CD8-positive, alpha-beta memory T cell (primary cell): ENCODE measurements around the gene MAPK1. TPM values are rescaled to one million over a fixed set of nuclear protein-coding genes. Genes with fewer than 3 reads are reported as not detected.
A peak's percentile ranks its signal among the peaks of the same experiment; 100 is the strongest.
"Not testable (repeated sequence)": the region's sequence is repeated elsewhere in the genome, so short reads cannot be mapped to it uniquely, and the experiment has no call there.

ENCODE experiments used
- CTCF ChIA-PET: fragments of 350-600 bp; sonication (Branson Sonifier 250); formaldehyde crosslinking; loops from one replicate; lab custom pipeline; 2021; ENCODE audit warnings: antibody characterized with exemption; lab: Charles Lee
- POLR2A ChIA-PET: fragments of 350-600 bp; sonication (Branson Sonifier 250); formaldehyde crosslinking; loops from one replicate; lab custom pipeline; 2021; ENCODE audit warnings: antibody characterized with exemption; lab: Charles Lee
- DNase-seq, 5 donors: peaks; one replicate each; pipeline versions ENCODE4 v3.0.0 to v3.0.0-alpha.2; 2020 to 2022; ENCODE audit warnings: mixed read lengths in 1 of 5
- H3K27ac ChIP-seq: one replicate; pipeline ENCODE4 v1.7.0; 2013; ENCODE audit warnings: low read depth, mild to moderate bottlenecking, low read length, moderate library complexity
- H3K27me3 ChIP-seq: 2 replicates; pipeline ENCODE4 v1.7.0; 2013; ENCODE audit warnings: low read length, mild to moderate bottlenecking; ENCODE audit not compliant: insufficient read depth, poor library complexity, severe bottlenecking
- H3K36me3 ChIP-seq: 2 replicates; pipeline ENCODE4 v1.7.0; 2013; ENCODE audit warnings: mild to moderate bottlenecking, low read length, moderate library complexity; ENCODE audit not compliant: insufficient read depth
- H3K4me1 ChIP-seq: 2 replicates; pipeline ENCODE4 v1.7.0; 2013; ENCODE audit warnings: mild to moderate bottlenecking, low read length, moderate library complexity; ENCODE audit not compliant: insufficient read depth
- H3K4me3 ChIP-seq: 2 replicates; pipeline ENCODE4 v1.7.0; 2013; ENCODE audit warnings: mild to moderate bottlenecking, low read length
- H3K9me3 ChIP-seq: 2 replicates; pipeline ENCODE4 v1.7.0; 2013; ENCODE audit warnings: mild to moderate bottlenecking, low read length
- H3K27ac Mint-ChIP-seq, 8 donors: one replicate each; pipeline ENCODE4 v1.8.0; 2020 to 2021; ENCODE audit warnings: mixed read lengths in 8 of 8, mild to moderate bottlenecking in 6 of 8, inconsistent platforms in 3 of 8, moderate library complexity in 3 of 8
- H3K27me3 Mint-ChIP-seq, 2 donors: one replicate each; pipeline ENCODE4 v1.8.0; 2020 to 2021; ENCODE audit warnings: mixed read lengths in 2 of 2, mild to moderate bottlenecking in 1 of 2, moderate library complexity in 1 of 2
- H3K36me3 Mint-ChIP-seq, 3 donors: one replicate each; pipeline ENCODE4 v1.8.0; 2020 to 2021; ENCODE audit warnings: mixed read lengths in 3 of 3, inconsistent platforms in 1 of 3, mild to moderate bottlenecking in 1 of 3
- H3K4me1 Mint-ChIP-seq, 3 donors: one replicate each; pipeline ENCODE4 v1.8.0; 2020 to 2021; ENCODE audit warnings: mixed read lengths in 3 of 3, inconsistent platforms in 1 of 3, mild to moderate bottlenecking in 1 of 3
- H3K4me3 Mint-ChIP-seq, 7 donors: one replicate each; pipeline ENCODE4 v1.8.0; 2020 to 2021; ENCODE audit warnings: mixed read lengths in 7 of 7, mild to moderate bottlenecking in 6 of 7, moderate library complexity in 4 of 7, inconsistent platforms in 2 of 7
- H3K9me3 Mint-ChIP-seq, 5 donors: one replicate each; pipeline ENCODE4 v1.8.0; 2020 to 2022; ENCODE audit warnings: mixed read lengths in 5 of 5, mild to moderate bottlenecking in 3 of 5, moderate library complexity in 2 of 5, inconsistent platforms in 1 of 5
- polyA plus RNA-seq: library from polyadenylated mRNA; unstranded; fragments of 300-500 nt; fragmentation: Illumina TruSeq; gene quantifications from one replicate; pipeline ENCODE4 v1.2.3, GENCODE V29; 2021
- total RNA-seq, 2 experiments: library from RNA; stranded (reverse); gene quantifications; one replicate each; pipeline ENCODE4 v1.2.3, GENCODE V29; 2021

Gene MAPK1
- total and polyA plus RNA-seq, 3 experiments from 2014 or later: 103 to 134 (median 132) TPM

DNA sequence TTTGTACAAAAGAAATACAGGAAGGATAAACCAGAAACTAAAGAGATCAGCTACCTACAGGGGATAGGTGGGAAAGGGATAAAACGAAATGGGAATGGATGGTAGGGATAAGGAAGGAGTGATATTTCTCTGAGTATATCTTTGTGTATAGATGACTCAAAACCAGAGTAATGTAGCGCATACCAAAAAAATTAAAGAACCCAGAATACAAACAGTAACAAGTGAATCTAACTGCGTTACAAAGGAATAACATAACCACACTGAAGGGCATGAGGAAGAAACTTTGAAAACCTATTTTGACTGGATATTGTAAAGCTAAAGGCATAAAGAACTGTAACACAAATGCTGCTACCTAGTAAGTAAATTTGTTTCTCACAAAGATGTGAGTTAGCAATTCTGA, 37.9 kb downstream of the MAPK1 start:
- Mint-ChIP-seq H3K36me3 (peaks cover 0 to 5% (median 4%) of the 10 kb centered on the region in 3 donors), H3K9me3 (no peaks in the 10 kb centered on the region), H3K4me1 (peaks cover 78 to 90% (median 85%) of the 10 kb centered on the region in 3 donors), H3K27ac (peak overlapping the region in 6 of 8 donors; percentile 3 to 57 (median 28)), H3K27me3 (no peaks in the 10 kb centered on the region), H3K4me3 (no peak overlapping the region)
- Histone ChIP-seq H3K27me3 (no peaks in the 10 kb centered on the region), H3K9me3 (no peaks in the 10 kb centered on the region), H3K36me3 (no peaks in the 10 kb centered on the region), H3K4me1 (peaks cover 48% of the 10 kb centered on the region), H3K4me3 (no peak overlapping the region), H3K27ac (no peak overlapping the region)
- POLR2A ChIA-PET: no interaction called here
- DNase-seq: no peak
- CTCF ChIA-PET: no interaction called here

DNA sequence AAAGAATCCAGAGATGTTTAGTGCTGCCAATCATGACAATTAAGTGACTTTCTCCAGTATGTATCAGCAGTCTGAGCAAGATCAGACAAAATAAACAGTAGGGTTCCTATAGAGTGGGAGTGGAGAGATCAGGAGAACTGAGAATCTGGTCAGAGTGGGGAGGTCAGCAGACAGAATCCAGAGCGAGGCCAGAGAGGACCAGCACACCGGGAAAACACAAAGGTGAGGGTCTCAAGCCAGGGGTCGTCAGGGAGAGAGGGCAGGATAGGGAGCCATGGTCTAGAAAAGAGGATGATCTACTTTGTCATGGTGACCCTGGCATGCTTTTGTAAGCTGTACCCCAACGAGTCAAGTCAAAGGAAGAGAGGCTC, 39.2 kb downstream of the MAPK1 start:
- Histone ChIP-seq H3K36me3 (no peaks in the 10 kb centered on the region), H3K9me3 (no peaks in the 10 kb centered on the region), H3K4me1 (peaks cover 55% of the 10 kb centered on the region), H3K27me3 (no peaks in the 10 kb centered on the region), H3K4me3 (no peak overlapping the region), H3K27ac (no peak overlapping the region)
- Mint-ChIP-seq H3K27ac (peak overlapping the region in 6 of 8 donors; percentile 6 to 81 (median 23)), H3K27me3 (no peaks in the 10 kb centered on the region), H3K9me3 (no peaks in the 10 kb centered on the region), H3K36me3 (peaks cover 0 to 5% (median 4%) of the 10 kb centered on the region in 3 donors), H3K4me1 (peaks cover 86 to 95% (median 94%) of the 10 kb centered on the region in 3 donors), H3K4me3 (no peak overlapping the region)
- DNase-seq: no peak
- POLR2A ChIA-PET: interaction anchor here (0.5 kb wide), 1 partner anchor 91 kb away, joined by 3 read pairs; no protein-coding TSS in a partner anchor
- CTCF ChIA-PET: no interaction called here

DNA sequence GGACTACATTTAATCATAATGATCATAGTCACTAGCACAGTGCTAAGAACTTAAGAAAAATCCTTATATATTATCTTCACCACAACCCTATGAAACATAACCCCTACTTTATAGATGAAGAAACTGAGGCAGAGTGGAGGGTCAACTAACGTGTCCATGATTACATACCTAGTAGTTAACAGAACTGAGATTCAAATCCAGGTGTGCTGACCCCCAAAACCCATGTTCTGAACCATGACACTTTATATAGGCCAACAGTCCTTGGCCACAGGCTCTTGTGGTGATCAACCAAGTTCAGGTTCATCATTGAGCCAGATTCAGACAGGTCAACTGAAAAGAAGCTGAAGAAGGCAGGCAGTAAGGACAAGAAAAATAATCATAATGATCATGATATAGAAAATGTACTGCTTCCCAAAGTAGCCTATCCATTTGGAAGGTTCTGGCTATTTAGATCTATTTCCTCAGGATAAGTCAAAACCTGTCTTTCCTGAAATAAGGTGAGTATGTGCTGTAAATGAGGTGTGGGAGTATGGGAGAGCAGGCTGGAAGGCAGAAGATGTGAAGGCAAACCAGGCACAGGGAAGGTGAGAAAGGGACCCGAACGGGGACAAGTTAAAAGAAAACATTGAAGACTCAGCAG, 39.7 kb downstream of the MAPK1 start:
- H3K4me1 Mint-ChIP-seq: peaks cover 84 to 95% (median 94%) of the 10 kb centered on the region in 3 donors
- H3K27me3 Mint-ChIP-seq: no peaks in the 10 kb centered on the region
- Histone ChIP-seq H3K27ac (no peak overlapping the region), H3K27me3 (no peaks in the 10 kb centered on the region), H3K4me1 (peaks cover 50% of the 10 kb centered on the region), H3K4me3 (no peak overlapping the region), H3K36me3 (no peaks in the 10 kb centered on the region), H3K9me3 (no peaks in the 10 kb centered on the region)
- no peak for DNase-seq
- H3K27ac Mint-ChIP-seq: peak overlapping the region in 6 of 8 donors; percentile 6 to 81 (median 30)
- no peaks in the 10 kb centered on the region for H3K9me3 Mint-ChIP-seq
- POLR2A ChIA-PET: no interaction called here
- peaks cover 0 to 4% (median 3%) of the 10 kb centered on the region in 3 donors for H3K36me3 Mint-ChIP-seq
- CTCF ChIA-PET: no interaction called here
- H3K4me3 Mint-ChIP-seq: no peak overlapping the region

DNA sequence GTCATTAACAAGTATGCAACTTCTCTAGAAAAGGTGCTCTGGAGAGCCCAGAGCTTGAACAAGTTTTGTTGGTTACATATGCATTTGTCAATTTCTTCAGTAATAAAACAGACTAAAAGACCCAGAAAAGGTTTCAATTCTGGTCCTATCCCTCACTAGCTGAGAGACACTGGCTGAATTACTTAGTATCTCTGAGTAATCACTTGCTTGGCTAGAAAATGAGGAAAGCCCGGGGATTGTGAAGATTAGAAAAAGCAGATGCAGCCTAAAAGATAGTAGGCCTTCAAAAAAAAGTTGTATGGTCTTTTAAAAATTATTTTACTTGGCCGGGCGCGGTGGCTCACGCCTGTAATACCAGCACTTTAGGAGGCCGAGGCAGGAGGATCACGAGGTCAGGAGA, 41.2 kb downstream of the MAPK1 start:
- no peaks in the 10 kb centered on the region for H3K27me3 ChIP-seq
- no peaks in the 10 kb centered on the region for H3K27me3 Mint-ChIP-seq
- H3K27ac Mint-ChIP-seq: peak overlapping the region in 3 of 8 donors; percentile 25 to 36 (median 35)
- H3K4me3 Mint-ChIP-seq: no peak overlapping the region
- peaks cover 44% of the 10 kb centered on the region for H3K4me1 ChIP-seq
- no peaks in the 10 kb centered on the region for H3K9me3 Mint-ChIP-seq
- H3K9me3 ChIP-seq: no peaks in the 10 kb centered on the region
- H3K27ac ChIP-seq: peak overlapping the region; percentile 10
- H3K4me3 ChIP-seq: no peak overlapping the region
- H3K36me3 Mint-ChIP-seq: peaks cover 0 to 6% (median 2%) of the 10 kb centered on the region in 3 donors
- ChIA-PET POLR2A (no interaction called here), CTCF (no interaction called here)
- DNase-seq: no peak
- no peaks in the 10 kb centered on the region for H3K36me3 ChIP-seq
- H3K4me1 Mint-ChIP-seq: peaks cover 79 to 95% (median 91%) of the 10 kb centered on the region in 3 donors

DNA sequence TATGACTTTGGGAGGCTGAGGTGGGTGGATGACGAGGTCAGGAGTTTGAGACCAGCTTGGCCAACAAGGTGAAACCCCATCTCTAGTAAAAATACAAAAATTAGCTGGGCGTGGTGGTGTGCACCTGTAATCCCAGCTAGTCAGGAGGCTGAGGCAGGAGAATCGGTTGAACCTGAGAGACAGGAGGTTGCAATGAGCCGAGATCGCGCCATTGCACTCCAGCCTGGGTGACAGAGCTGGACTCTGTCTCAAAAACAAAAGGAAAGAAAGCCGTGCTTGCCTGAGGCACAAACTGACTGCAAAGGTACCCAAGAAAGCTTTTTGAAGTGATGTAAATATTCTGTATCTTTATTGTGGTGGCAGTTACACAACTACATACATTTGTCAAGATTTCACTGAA, 42.5 kb downstream of the MAPK1 start:
- peaks cover 47% of the 10 kb centered on the region for H3K4me1 ChIP-seq
- DNase-seq, H3K36me3 ChIP-seq, H3K27me3 ChIP-seq, H3K9me3 ChIP-seq, H3K4me3 ChIP-seq, H3K36me3 Mint-ChIP-seq, H3K27ac ChIP-seq, H3K9me3 Mint-ChIP-seq, POLR2A ChIA-PET, H3K27me3 Mint-ChIP-seq: not testable (repeated sequence)
- Mint-ChIP-seq H3K27ac (peak overlapping the region in 5 of 8 donors; percentile 19 to 85 (median 48)), H3K4me1 (peaks cover 78 to 93% (median 91%) of the 10 kb centered on the region in 3 donors), H3K4me3 (peak overlapping the region in 2 of 7 donors; percentile 20 to 41)
- CTCF ChIA-PET: interaction anchor here (0.9 kb wide), 1 partner anchor 10 kb away, joined by 4 read pairs; no protein-coding TSS in a partner anchor

DNA sequence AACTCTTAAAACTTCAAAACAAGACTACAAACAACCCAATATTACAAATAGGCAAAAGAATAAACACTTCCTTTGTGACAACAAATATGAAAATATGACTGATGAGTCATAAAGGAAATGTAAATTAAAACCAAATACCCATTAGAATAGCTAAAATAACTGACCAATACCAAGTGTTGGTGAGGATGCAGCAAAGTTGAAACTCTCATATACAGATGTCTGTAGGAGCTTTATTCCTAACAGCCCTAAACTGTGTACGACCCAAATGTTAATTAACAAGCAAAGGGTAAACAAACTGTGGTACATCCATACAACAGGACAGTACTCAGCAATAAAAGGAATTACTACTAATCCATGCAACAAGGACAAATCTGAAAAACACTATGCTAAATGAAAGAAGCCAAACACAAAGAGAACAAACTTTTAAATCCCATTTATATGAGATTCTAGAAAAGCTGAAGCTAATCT, 43.0 kb downstream of the MAPK1 start:
- Histone ChIP-seq H3K4me1 (peaks cover 52% of the 10 kb centered on the region), H3K27ac (no peak overlapping the region), H3K27me3 (no peaks in the 10 kb centered on the region), H3K36me3 (no peaks in the 10 kb centered on the region), H3K9me3 (no peaks in the 10 kb centered on the region), H3K4me3 (no peak overlapping the region)
- peaks cover 75 to 92% (median 91%) of the 10 kb centered on the region in 3 donors for H3K4me1 Mint-ChIP-seq
- H3K36me3 Mint-ChIP-seq: peaks cover 0 to 3% (median 2%) of the 10 kb centered on the region in 3 donors
- CTCF ChIA-PET: interaction anchor here (0.9 kb wide), 1 partner anchor 11 kb away, joined by 4 read pairs; no protein-coding TSS in a partner anchor
- POLR2A ChIA-PET: no interaction called here
- H3K27ac Mint-ChIP-seq: peak overlapping the region; percentile 19 to 85 (median 52)
- H3K4me3 Mint-ChIP-seq: peak overlapping the region in 3 of 7 donors; percentile 16 to 35 (median 20)
- H3K27me3 Mint-ChIP-seq: no peaks in the 10 kb centered on the region
- no peaks in the 10 kb centered on the region for H3K9me3 Mint-ChIP-seq
- DNase-seq: no peak

DNA sequence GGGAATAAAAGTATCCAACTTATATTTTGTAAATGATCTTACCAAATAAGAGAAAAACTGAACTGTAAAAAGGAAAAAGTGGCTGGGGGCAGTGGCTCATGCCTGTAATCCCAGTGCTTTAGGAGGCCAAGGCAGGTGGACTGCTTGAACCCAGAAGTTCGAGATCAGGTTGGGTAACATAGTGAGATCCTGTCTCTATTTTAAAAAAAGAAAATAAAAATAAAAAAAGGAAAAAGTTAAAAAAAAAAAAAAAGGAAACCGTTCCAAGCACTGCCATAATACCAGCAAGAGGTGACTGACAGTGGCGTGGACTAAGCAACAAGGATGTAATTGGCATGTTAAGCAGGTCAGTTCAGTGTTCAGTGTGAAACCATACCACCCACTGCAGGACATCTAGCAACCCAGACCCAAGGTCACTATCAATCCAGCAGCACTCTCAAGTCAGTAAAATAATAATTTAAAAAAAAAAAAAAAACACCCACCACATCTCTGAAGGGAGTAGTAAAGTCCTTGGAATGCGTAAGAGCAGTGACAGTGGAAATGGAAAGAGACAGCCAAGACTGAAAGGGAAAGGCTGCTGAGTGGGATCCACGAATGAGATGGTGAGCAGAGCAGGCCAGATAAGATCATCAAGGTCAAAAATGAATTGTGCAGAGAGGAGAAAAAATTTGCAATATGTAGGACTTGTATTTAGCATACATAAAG, 43.6 kb downstream of the MAPK1 start:
- Histone ChIP-seq H3K9me3 (no peaks in the 10 kb centered on the region), H3K27me3 (no peaks in the 10 kb centered on the region), H3K36me3 (no peaks in the 10 kb centered on the region), H3K4me3 (no peak overlapping the region), H3K27ac (no peak overlapping the region), H3K4me1 (peaks cover 58% of the 10 kb centered on the region)
- Mint-ChIP-seq H3K4me1 (peaks cover 75 to 92% (median 91%) of the 10 kb centered on the region in 3 donors), H3K4me3 (peak overlapping the region in 6 of 7 donors; percentile 23 to 70 (median 36)), H3K36me3 (peaks cover 0 to 3% (median 2%) of the 10 kb centered on the region in 3 donors), H3K27me3 (no peaks in the 10 kb centered on the region), H3K9me3 (no peaks in the 10 kb centered on the region), H3K27ac (peak overlapping the region; percentile 15 to 85 (median 52))
- ChIA-PET POLR2A (no interaction called here), CTCF (no interaction called here)
- DNase-seq: no peak
